ENCODE measurements around the gene CHI3L1.

Gene CHI3L1

DNA sequence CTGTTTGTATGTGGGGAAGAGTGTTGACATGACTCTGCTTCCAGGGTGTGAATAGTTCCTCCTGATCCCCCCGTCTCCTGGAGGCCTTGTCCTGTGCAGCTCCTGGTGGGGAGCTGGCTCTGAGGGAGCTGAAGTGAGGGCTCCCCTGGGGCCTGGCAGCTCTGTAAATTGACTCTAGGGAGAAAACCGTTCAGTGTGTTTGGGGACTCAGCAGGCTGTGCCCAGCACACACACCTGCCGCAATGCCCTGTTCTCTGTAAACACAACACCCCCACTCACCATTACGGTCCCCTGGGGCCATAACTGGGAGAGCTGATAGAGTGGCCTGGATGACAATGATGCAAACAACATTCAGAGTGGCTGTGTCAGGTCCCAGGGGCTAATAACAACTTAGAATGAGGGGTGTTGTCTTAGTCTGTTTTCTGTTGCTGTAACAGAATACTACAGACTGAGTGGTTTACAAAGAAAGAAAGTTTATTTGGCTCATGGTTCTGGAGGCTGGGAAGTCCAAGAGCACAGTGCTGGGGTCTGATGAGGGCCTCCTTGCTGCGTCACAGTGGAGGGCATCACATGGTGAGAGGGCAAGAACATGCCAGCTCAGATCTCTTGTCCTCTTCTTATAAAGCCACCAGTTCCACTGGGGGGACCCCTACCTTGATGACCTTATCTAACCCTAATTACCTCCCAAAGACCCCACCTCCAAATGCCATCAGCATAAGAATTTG, 43.7 kb downstream of the CHI3L1 start:
- TF ChIP-seq, protein P1, sequence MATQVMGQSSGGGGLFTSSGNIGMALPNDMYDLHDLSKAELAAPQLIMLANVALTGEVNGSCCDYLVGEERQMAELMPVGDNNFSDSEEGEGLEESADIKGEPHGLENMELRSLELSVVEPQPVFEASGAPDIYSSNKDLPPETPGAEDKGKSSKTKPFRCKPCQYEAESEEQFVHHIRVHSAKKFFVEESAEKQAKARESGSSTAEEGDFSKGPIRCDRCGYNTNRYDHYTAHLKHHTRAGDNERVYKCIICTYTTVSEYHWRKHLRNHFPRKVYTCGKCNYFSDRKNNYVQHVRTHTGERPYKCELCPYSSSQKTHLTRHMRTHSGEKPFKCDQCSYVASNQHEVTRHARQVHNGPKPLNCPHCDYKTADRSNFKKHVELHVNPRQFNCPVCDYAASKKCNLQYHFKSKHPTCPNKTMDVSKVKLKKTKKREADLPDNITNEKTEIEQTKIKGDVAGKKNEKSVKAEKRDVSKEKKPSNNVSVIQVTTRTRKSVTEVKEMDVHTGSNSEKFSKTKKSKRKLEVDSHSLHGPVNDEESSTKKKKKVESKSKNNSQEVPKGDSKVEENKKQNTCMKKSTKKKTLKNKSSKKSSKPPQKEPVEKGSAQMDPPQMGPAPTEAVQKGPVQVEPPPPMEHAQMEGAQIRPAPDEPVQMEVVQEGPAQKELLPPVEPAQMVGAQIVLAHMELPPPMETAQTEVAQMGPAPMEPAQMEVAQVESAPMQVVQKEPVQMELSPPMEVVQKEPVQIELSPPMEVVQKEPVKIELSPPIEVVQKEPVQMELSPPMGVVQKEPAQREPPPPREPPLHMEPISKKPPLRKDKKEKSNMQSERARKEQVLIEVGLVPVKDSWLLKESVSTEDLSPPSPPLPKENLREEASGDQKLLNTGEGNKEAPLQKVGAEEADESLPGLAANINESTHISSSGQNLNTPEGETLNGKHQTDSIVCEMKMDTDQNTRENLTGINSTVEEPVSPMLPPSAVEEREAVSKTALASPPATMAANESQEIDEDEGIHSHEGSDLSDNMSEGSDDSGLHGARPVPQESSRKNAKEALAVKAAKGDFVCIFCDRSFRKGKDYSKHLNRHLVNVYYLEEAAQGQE (IDR thresholded peaks at IDR 0.05; ENCODE audit: low read depth), result no peak
- no peak for TF ChIP-seq TCF12 (IDR thresholded peaks at IDR 0.05; ENCODE audit: low read depth)
- TF ChIP-seq NFIC (IDR thresholded peaks at IDR 0.05), result no peak
- TF ChIP-seq YY1 (IDR thresholded peaks at IDR 0.05; ENCODE audit: low read depth), result no peak
- TF ChIP-seq EP300 (IDR thresholded peaks at IDR 0.05; ENCODE audit: borderline replicate concordance), result no peak
- no peak for TF ChIP-seq RAD21 (IDR thresholded peaks at IDR 0.05; ENCODE audit: low read depth)
- TF ChIP-seq CREB1 (IDR thresholded peaks at IDR 0.05; ENCODE audit: low read depth), result no peak
- TF ChIP-seq EGR1 (IDR thresholded peaks at IDR 0.05), result no peak
- no peak; the same call in 1 of the 2 replicates for TF ChIP-seq ZBTB7A (IDR thresholded peaks at IDR 0.05; ENCODE audit: low read depth)
- no peak for TF ChIP-seq CEBPB (IDR thresholded peaks at IDR 0.05)
- TF ChIP-seq, protein P2, sequence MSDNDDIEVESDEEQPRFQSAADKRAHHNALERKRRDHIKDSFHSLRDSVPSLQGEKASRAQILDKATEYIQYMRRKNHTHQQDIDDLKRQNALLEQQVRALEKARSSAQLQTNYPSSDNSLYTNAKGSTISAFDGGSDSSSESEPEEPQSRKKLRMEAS (IDR thresholded peaks at IDR 0.05), result no peak
- TF ChIP-seq TAF1 (IDR thresholded peaks at IDR 0.05; ENCODE audit: low read depth), result no peak
- no peak for TF ChIP-seq FOXM1 (IDR thresholded peaks at IDR 0.05; ENCODE audit: borderline replicate concordance, low read depth)
- TF ChIP-seq TEAD4 (IDR thresholded peaks at IDR 0.05), result no peak
- TF ChIP-seq, protein P3, sequence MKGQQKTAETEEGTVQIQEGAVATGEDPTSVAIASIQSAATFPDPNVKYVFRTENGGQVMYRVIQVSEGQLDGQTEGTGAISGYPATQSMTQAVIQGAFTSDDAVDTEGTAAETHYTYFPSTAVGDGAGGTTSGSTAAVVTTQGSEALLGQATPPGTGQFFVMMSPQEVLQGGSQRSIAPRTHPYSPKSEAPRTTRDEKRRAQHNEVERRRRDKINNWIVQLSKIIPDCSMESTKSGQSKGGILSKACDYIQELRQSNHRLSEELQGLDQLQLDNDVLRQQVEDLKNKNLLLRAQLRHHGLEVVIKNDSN (IDR thresholded peaks at IDR 0.05), result no peak

DNA sequence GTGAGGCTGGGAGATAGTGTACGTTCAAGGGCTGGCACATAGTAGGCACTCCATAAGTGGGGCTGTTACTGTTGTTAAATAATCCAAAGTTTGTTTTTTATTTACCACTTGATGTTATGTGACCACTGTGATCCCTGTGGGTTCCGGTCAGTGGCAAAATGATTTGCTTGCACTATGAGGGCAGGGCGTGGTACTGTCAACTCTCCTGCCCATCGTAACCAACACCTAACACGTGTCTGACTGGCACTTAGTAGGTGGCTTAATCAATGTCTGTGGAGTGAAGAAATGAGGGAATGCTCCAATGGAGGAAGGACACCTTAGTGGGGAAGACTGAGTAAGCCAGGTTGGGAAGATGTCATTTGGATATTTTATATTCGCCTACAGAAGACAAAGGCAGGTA, 44.4 kb downstream of the CHI3L1 start:
- TF ChIP-seq EP300 (IDR thresholded peaks at IDR 0.05; ENCODE audit: borderline replicate concordance), result no peak
- no peak for TF ChIP-seq TCF12 (IDR thresholded peaks at IDR 0.05; ENCODE audit: low read depth)
- TF ChIP-seq, protein P2 (IDR thresholded peaks at IDR 0.05), result no peak
- no peak for TF ChIP-seq TEAD4 (IDR thresholded peaks at IDR 0.05)
- no peak for TF ChIP-seq RAD21 (IDR thresholded peaks at IDR 0.05; ENCODE audit: low read depth)
- no peak for TF ChIP-seq TAF1 (IDR thresholded peaks at IDR 0.05; ENCODE audit: low read depth)
- TF ChIP-seq NFIC (IDR thresholded peaks at IDR 0.05), result no peak
- TF ChIP-seq YY1 (IDR thresholded peaks at IDR 0.05; ENCODE audit: low read depth), result no peak
- TF ChIP-seq CREB1 (IDR thresholded peaks at IDR 0.05; ENCODE audit: low read depth), result no peak
- TF ChIP-seq EGR1 (IDR thresholded peaks at IDR 0.05), result no peak
- TF ChIP-seq FOXM1 (IDR thresholded peaks at IDR 0.05; ENCODE audit: borderline replicate concordance, low read depth), result no peak
- TF ChIP-seq, protein P3 (IDR thresholded peaks at IDR 0.05), result no peak
- TF ChIP-seq, protein P1 (IDR thresholded peaks at IDR 0.05; ENCODE audit: low read depth), result no peak
- TF ChIP-seq ZBTB7A (IDR thresholded peaks at IDR 0.05; ENCODE audit: low read depth), result no peak
- no peak for TF ChIP-seq CEBPB (IDR thresholded peaks at IDR 0.05)

DNA sequence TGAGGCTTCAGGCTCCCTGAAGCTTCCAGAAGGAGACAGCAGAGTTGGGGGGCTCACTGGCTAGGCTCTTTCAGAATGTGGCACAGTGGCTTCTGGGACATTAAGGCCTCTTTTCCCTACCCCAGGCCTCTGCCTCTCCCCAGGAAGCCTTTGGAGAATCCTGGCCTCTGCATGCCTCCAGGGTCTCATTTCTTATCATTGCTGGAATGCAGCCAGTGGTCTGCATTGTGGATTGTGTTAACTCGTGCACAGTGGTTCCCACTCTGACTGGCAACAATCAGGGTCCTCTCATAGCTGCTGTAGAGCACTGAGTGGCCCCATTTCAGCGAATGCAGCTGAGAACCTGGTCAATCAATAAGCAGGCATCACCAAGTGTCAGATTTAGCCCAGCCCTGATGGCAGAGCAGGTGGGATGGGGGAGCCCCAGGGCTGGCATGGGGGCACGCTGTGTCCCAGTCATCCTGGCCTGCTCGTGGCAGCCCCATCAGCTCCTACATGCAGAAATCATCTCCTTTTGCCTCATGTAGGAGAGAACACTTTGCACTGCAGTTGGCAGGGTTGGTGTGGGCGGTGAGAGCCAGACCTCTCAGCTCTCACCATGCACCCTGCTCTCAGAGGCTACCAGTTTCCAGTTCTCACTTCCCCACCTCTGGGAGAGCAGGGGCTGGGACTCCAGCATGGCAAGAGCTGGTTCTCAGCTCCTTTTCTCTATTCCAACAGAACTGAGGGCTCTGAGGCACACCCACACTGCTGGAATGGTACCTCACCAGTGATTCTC, 45.6 kb downstream of the CHI3L1 start:
- TF ChIP-seq NFIC (IDR thresholded peaks at IDR 0.05) (no peak), ZBTB7A (IDR thresholded peaks at IDR 0.05; ENCODE audit: low read depth) (no peak), FOXM1 (IDR thresholded peaks at IDR 0.05; ENCODE audit: borderline replicate concordance, low read depth) (no peak), CEBPB (IDR thresholded peaks at IDR 0.05) (no peak), RAD21 (IDR thresholded peaks at IDR 0.05; ENCODE audit: low read depth) (no peak), TAF1 (IDR thresholded peaks at IDR 0.05; ENCODE audit: low read depth) (no peak), TCF12 (IDR thresholded peaks at IDR 0.05; ENCODE audit: low read depth) (no peak), CREB1 (IDR thresholded peaks at IDR 0.05; ENCODE audit: low read depth) (no peak), TEAD4 (IDR thresholded peaks at IDR 0.05) (no peak), YY1 (IDR thresholded peaks at IDR 0.05; ENCODE audit: low read depth) (no peak)
- TF ChIP-seq, protein P2 (IDR thresholded peaks at IDR 0.05), result no peak
- TF ChIP-seq, protein P3 (IDR thresholded peaks at IDR 0.05), result no peak
- TF ChIP-seq, protein P1 (IDR thresholded peaks at IDR 0.05; ENCODE audit: low read depth), result no peak
